Thyroid gland (tissue), 4 donors: ENCODE data around the gene ARHGAP22. TPM values are rescaled to one million over a fixed set of nuclear protein-coding genes. Genes with fewer than 3 reads are reported as not detected.

ENCODE experiments used
- DNase-seq, 2 donors: peaks; one replicate each; pipeline ENCODE4 v3.0.0-alpha.2; 2019
- H3K27ac ChIP-seq, 3 donors: fragments of 200-600 bp; sonication (generic); 1 replicate in 2 of 3; 2 replicates in 1 of 3; pipeline ENCODE4 v1.5.1; 2016 to 2019; ENCODE audit warnings: mild to moderate bottlenecking in 1 of 3, moderate library complexity in 1 of 3
- H3K27me3 ChIP-seq: fragments of 200-600 bp; sonication (generic); one replicate; pipeline ENCODE4 v1.5.1; 2019
- H3K36me3 ChIP-seq, 2 donors: fragments of 200-600 bp; sonication (generic); one replicate each; pipeline ENCODE4 v1.5.1; 2016 to 2019
- H3K4me1 ChIP-seq, 2 donors: fragments of 200-600 bp; sonication (generic); one replicate each; pipeline ENCODE4 v1.5.1; 2017 to 2019
- H3K4me3 ChIP-seq, 3 donors: fragments of 200-600 bp; sonication (generic); replicated peaks in 1 of 3; 1 replicate in 2 of 3; 2 replicates in 1 of 3; pipeline ENCODE4 v1.5.1; 2016; ENCODE audit warnings: mild to moderate bottlenecking in 1 of 3
- H3K9me3 ChIP-seq: fragments of 200-600 bp; sonication (generic); one replicate; pipeline ENCODE4 v1.5.1; 2017
- POLR2A ChIP-seq, 2 donors: fragments of 450-650 bp; IDR thresholded peaks; one replicate each; pipeline ENCODE4 v1.6.1; 2017; ENCODE audit warnings: antibody characterized with exemption in 2 of 2, mild to moderate bottlenecking in 2 of 2, moderate library complexity in 1 of 2
- WGBS, 2 donors: methylation state at CpG; one replicate each; pipeline ENCODE4 v1.1.5; 2017; 5-methylcytosine and 5-hydroxymethylcytosine counted together
- intact Hi-C: fragments of 100-400 bp; cut with DNase I; formaldehyde crosslinking; loops from one replicate; pipeline ENCODE4 v1.15.1; 2023
- total RNA-seq, 4 donors: library from RNA; depleted of rRNA; stranded (reverse); fragments of >200 nt; gene quantifications; one replicate each; pipeline ENCODE4 v1.2.3, GENCODE V29; 2016
- TF ChIP-seq, protein P1 (sequence below), 6 experiments: fragments of 200-600 bp in 3 of 6; fragments of 450-650 bp in 3 of 6; sonication (generic) in 3 of 6; IDR thresholded peaks; one replicate each; pipeline ENCODE4 v1.5.1; 2016 to 2019; ENCODE audit warnings: antibody characterized with exemption in 6 of 6, mild to moderate bottlenecking in 2 of 6, inconsistent platforms in 1 of 6, moderate library complexity in 1 of 6

The ARHGAP22 gene
- total RNA-seq: 10 to 100 TPM in 3 of 4 donors, 1 to 10 TPM in 1; 3.4 to 29.5 (median 19.1) TPM

GRCh38 chr10:48604991-48605508 is at the start of gene ARHGAP22:
ARHGAP22 (minus strand) TSS chr10:48605073; CDS start chr10:48604796, 277 bp downstream.
- H3K9me3 ChIP-seq: no peaks in the 10 kb centered on the region
- DNase-seq: peak; percentile 48 to 57
- no peaks in the 10 kb centered on the region for H3K27me3 ChIP-seq
- no peak within 1 kb of the TSS for H3K27ac ChIP-seq
- H3K36me3 ChIP-seq: no peaks in the 10 kb centered on the region
- WGBS, 2 donors: 0 to 5% methylated on average over 7 to 8 of the region's 30 CpGs
- peak within 1 kb of the TSS in 1 of 3 donors; percentile 28 for H3K4me3 ChIP-seq
- intact Hi-C loops: no loop called here
- peaks cover 6 to 13% of the 10 kb centered on the region in 2 donors for H3K4me1 ChIP-seq
- no peak for TF ChIP-seq POLR2A (IDR thresholded peaks at IDR 0.05)
- TF ChIP-seq, protein P1, sequence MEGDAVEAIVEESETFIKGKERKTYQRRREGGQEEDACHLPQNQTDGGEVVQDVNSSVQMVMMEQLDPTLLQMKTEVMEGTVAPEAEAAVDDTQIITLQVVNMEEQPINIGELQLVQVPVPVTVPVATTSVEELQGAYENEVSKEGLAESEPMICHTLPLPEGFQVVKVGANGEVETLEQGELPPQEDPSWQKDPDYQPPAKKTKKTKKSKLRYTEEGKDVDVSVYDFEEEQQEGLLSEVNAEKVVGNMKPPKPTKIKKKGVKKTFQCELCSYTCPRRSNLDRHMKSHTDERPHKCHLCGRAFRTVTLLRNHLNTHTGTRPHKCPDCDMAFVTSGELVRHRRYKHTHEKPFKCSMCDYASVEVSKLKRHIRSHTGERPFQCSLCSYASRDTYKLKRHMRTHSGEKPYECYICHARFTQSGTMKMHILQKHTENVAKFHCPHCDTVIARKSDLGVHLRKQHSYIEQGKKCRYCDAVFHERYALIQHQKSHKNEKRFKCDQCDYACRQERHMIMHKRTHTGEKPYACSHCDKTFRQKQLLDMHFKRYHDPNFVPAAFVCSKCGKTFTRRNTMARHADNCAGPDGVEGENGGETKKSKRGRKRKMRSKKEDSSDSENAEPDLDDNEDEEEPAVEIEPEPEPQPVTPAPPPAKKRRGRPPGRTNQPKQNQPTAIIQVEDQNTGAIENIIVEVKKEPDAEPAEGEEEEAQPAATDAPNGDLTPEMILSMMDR (IDR thresholded peaks at IDR 0.05): no peak

DNA sequence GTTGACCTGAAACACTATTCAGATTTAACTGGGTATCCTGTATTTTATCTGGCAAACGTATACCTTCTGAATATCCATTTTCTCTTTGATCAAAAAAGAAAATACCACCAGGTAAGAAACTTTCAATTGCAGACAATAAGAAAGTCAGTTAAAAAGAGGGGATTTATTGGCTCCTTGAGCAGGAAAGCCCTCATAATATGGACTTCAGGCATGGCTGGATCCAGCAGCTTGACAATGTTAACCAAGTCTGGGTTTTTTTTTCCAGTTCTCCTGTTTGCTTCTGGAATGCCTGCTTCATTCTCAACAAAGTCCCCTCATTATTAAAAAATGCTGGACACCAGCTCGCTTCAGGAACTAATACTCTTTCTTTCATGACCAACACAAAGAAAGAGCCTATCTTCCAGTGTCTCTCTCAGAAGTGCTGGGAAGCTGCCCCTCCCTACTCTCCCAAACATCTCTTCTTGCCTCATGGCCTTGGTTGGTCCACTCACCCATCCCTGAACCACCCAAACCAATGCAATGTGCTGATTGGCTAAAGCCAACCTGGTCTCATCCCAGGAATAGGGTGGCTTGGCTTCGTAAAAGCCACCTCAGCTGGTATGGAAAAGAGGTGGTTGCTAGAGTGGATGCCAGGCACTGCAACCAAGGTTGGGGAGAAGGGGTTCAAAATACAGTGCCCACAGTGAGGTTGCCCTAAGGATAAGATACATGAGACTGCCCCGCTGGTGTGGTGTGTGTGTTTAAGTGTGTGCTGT is 49.2 kb upstream of the ARHGAP22 start:
- TF ChIP-seq, protein P1 (IDR thresholded peaks at IDR 0.05): no peak
- no peak for TF ChIP-seq POLR2A (IDR thresholded peaks at IDR 0.05)
- Histone ChIP-seq H3K4me3 (no peak overlapping the region), H3K4me1 (peaks cover 9 to 12% of the 10 kb centered on the region in 2 donors), H3K9me3 (no peaks in the 10 kb centered on the region), H3K27ac (no peak overlapping the region), H3K27me3 (no peaks in the 10 kb centered on the region), H3K36me3 (no peaks in the 10 kb centered on the region)
- intact Hi-C loops: loop anchor here (2.0 to 10.0 kb wide), 2 partner anchors 101 to 209 kb away; no protein-coding TSS in a partner anchor
- DNase-seq: no peak
- WGBS, 2 donors: 94 to 97% methylated on average over 4 of the region's 4 CpGs

DNA sequence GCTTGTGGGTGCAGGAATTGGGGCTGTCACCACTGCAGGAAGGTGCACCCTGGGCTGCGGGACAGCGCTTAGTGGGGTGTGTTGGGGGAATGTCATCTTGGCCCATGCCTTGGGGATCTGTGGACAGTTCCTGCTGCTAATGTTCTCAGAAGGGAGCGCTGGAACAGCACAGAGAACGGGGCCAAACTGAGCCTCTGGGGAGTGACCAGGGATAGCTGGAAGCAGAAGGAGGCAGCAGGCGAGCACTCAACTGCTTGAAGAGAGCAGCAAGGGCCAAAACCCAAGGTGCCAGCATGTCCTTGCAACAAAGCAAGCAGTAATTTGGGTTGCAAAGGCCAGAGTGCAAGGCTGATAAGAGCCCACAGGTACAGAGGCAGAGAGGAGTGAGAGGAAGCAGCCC is 48.5 kb upstream of the ARHGAP22 start:
- 90 to 97% methylated on average over 5 of the region's 5 CpGs for WGBS, 2 donors
- no peak overlapping the region for H3K27ac ChIP-seq
- DNase-seq: no peak
- no peaks in the 10 kb centered on the region for H3K9me3 ChIP-seq
- TF ChIP-seq, protein P1 (IDR thresholded peaks at IDR 0.05): no peak
- no peak for TF ChIP-seq POLR2A (IDR thresholded peaks at IDR 0.05)
- H3K36me3 ChIP-seq: no peaks in the 10 kb centered on the region
- H3K4me3 ChIP-seq: no peak overlapping the region
- intact Hi-C loops: loop anchor here (10.0 kb wide), 1 partner anchor 209 kb away; no protein-coding TSS in a partner anchor
- H3K27me3 ChIP-seq: no peaks in the 10 kb centered on the region
- H3K4me1 ChIP-seq: peaks cover 9 to 12% of the 10 kb centered on the region in 2 donors

GRCh38 chr10:48652344-48652743 is 47.5 kb upstream of the ARHGAP22 start:
- whole genome bisulfite sequencing, 2 donors: 86 to 94% methylated on average over 4 of the region's 4 CpGs
- Histone ChIP-seq H3K27me3 (no peaks in the 10 kb centered on the region), H3K4me1 (peaks cover 9 to 12% of the 10 kb centered on the region in 2 donors), H3K36me3 (no peaks in the 10 kb centered on the region), H3K9me3 (no peaks in the 10 kb centered on the region), H3K27ac (no peak overlapping the region), H3K4me3 (no peak overlapping the region)
- DNase-seq: no peak
- intact Hi-C loops: loop anchor here (10.0 kb wide), 1 partner anchor 208 kb away; no protein-coding TSS in a partner anchor
- TF ChIP-seq, protein P1 (IDR thresholded peaks at IDR 0.05): no peak
- no peak for TF ChIP-seq POLR2A (IDR thresholded peaks at IDR 0.05)

- H3K27me3 ChIP-seq: no peaks in the 10 kb centered on the region
- TF ChIP-seq, protein P1 (IDR thresholded peaks at IDR 0.05): no peak
- no peak for TF ChIP-seq POLR2A (IDR thresholded peaks at IDR 0.05)
- intact Hi-C loops: loop anchor here (10.0 kb wide), 1 partner anchor 207 kb away; no protein-coding TSS in a partner anchor
- H3K36me3 ChIP-seq: no peaks in the 10 kb centered on the region
- peaks cover 9 to 12% of the 10 kb centered on the region in 2 donors for H3K4me1 ChIP-seq
- no peaks in the 10 kb centered on the region for H3K9me3 ChIP-seq
- no peak overlapping the region for H3K27ac ChIP-seq
- 85 to 90% methylated on average over 4 of the region's 4 CpGs for WGBS, 2 donors
- no peak for DNase-seq
- no peak overlapping the region for H3K4me3 ChIP-seq
Measured at GRCh38 chr10:48651839-48652238, 47.0 kb upstream of the ARHGAP22 start.
